Progenitor cell of endocrine pancreas (in vitro differentiated cells): ENCODE results near the gene ANO2. TPM values are rescaled to one million over a fixed set of nuclear protein-coding genes. Genes with fewer than 3 reads are reported as not detected.
A peak's percentile ranks its signal among the peaks of the same experiment; 100 is the strongest.

Experiments used
- DNase-seq: peaks from one replicate; pipeline ENCODE4 v3.0.0; 2021; ENCODE audit warnings: low spot score; ENCODE audit not compliant: unreplicated experiment
- H3K27ac Mint-ChIP-seq: 2 replicates; pipeline ENCODE4 v1.8.0; 2021; ENCODE audit warnings: mild to moderate bottlenecking, moderate library complexity, mixed read lengths
- H3K27me3 Mint-ChIP-seq: 2 replicates; pipeline ENCODE4 v1.8.0; 2021; ENCODE audit warnings: mixed read lengths
- H3K36me3 Mint-ChIP-seq: 2 replicates; pipeline ENCODE4 v1.8.0; 2022; ENCODE audit warnings: mixed read lengths; ENCODE audit not compliant: insufficient read depth
- H3K4me1 Mint-ChIP-seq: 2 replicates; pipeline ENCODE4 v1.8.0; 2021; ENCODE audit warnings: low read depth, mixed read lengths
- H3K4me3 Mint-ChIP-seq: 2 replicates; pipeline ENCODE4 v1.8.0; 2021; ENCODE audit warnings: low read depth, mild to moderate bottlenecking, moderate library complexity, mixed read lengths
- H3K9me3 Mint-ChIP-seq: 2 replicates; pipeline ENCODE4 v1.8.0; 2021; ENCODE audit warnings: low read depth, mixed read lengths
- total RNA-seq: library from RNA; stranded (reverse); gene quantifications from 2 replicates; pipeline ENCODE4 v1.2.1, GENCODE V29; 2021
- TF ChIP-seq, protein P1 (sequence below): fragments of 200-600 bp; sonication (generic); IDR thresholded peaks from one replicate; pipeline ENCODE4 v1.5.0; 2021; ENCODE audit warnings: antibody characterized with exemption, mild to moderate bottlenecking; ENCODE audit not compliant: unreplicated experiment

Gene ANO2
- total RNA-seq, 1 donor from 2014 or later: 2.8 TPM

GRCh38 chr12:5692850-5693249, 252.2 kb downstream of the ANO2 start:
- H3K4me3 Mint-ChIP-seq: no peak overlapping the region
- no peaks in the 10 kb centered on the region for H3K36me3 Mint-ChIP-seq
- H3K4me1 Mint-ChIP-seq: peaks cover 2% of the 10 kb centered on the region
- TF ChIP-seq, protein P1, sequence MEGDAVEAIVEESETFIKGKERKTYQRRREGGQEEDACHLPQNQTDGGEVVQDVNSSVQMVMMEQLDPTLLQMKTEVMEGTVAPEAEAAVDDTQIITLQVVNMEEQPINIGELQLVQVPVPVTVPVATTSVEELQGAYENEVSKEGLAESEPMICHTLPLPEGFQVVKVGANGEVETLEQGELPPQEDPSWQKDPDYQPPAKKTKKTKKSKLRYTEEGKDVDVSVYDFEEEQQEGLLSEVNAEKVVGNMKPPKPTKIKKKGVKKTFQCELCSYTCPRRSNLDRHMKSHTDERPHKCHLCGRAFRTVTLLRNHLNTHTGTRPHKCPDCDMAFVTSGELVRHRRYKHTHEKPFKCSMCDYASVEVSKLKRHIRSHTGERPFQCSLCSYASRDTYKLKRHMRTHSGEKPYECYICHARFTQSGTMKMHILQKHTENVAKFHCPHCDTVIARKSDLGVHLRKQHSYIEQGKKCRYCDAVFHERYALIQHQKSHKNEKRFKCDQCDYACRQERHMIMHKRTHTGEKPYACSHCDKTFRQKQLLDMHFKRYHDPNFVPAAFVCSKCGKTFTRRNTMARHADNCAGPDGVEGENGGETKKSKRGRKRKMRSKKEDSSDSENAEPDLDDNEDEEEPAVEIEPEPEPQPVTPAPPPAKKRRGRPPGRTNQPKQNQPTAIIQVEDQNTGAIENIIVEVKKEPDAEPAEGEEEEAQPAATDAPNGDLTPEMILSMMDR: no peak
- DNase-seq: no peak
- peaks cover 24% of the 10 kb centered on the region for H3K27me3 Mint-ChIP-seq
- H3K27ac Mint-ChIP-seq: no peak overlapping the region
- peaks cover 13% of the 10 kb centered on the region for H3K9me3 Mint-ChIP-seq

DNA sequence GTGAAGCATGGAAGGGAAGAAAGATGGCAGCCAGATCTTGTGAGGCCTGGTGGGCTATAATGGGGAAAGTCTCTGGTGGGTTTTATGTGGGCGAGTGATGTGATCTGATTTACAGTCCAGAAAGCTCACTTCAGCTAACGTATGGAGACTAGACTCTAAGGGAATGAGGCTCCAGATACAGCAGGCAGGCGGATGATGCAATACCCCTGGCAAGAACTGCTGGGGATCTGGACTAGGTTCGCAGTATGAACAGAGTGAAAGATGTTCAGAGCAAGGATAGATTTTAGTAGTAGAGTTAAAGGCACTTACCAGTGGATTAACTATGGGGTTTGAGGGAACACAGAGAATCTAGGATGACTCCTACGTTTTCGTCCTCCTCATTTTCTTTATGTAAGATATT, 253.1 kb downstream of the ANO2 start:
- Mint-ChIP-seq H3K4me1 (peaks cover 2% of the 10 kb centered on the region), H3K27ac (no peak overlapping the region), H3K27me3 (peaks cover 27% of the 10 kb centered on the region), H3K36me3 (no peaks in the 10 kb centered on the region), H3K9me3 (peaks cover 13% of the 10 kb centered on the region), H3K4me3 (no peak overlapping the region)
- TF ChIP-seq, protein P1: no peak
- no peak for DNase-seq

DNA sequence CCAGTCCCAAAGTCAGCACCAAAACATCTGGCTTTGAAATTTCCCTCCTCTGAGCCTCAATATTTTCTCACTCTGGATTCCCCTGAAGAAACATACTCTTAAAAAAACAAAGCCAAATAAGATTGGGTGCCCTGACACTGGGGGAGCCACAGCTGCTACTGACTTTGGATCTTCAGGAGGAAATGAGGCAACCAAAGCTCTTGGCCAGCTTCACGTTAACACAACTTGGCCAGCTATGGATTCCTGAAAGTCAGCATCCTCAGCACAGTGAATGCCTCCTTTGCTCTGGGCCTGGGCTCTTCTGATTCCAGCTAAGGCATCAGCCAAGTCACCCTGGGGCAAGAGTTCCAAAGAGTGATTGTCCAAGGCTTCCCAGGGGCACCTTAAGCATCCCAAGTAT, 254.8 kb downstream of the ANO2 start:
- H3K4me1 Mint-ChIP-seq: peaks cover 2% of the 10 kb centered on the region

DNA sequence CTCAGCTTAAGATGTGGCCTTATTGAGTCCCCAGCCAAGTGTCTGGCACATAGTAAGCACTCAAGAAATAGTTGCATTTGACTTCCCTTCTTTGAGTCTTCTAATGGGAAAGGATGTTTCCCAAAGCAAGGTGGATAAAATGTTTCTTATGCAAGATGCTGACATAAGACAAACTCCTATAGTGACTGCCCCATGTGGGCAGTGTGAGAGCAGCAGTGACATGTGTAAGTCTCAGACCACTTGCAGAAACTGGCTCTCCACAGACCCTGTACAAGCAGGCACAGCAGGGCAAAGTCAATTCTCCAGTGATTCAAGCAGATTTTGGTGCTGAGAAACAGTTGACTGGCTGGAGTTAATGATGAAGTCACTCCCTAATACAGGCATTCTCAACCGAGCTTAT, 255.3 kb downstream of the ANO2 start:
- Mint-ChIP-seq H3K27me3 (peaks cover 32% of the 10 kb centered on the region), H3K4me1 (peaks cover 2% of the 10 kb centered on the region), H3K4me3 (no peak overlapping the region), H3K9me3 (peaks cover 3% of the 10 kb centered on the region), H3K36me3 (no peaks in the 10 kb centered on the region), H3K27ac (no peak overlapping the region)
- DNase-seq: no peak
- TF ChIP-seq, protein P1: peak; percentile 45

More for the DNA sequence above, 254.8 kb downstream of the ANO2 start:
- no peak for DNase-seq
- TF ChIP-seq, protein P1: no peak
- peaks cover 5% of the 10 kb centered on the region for H3K9me3 Mint-ChIP-seq
- H3K27me3 Mint-ChIP-seq: peaks cover 32% of the 10 kb centered on the region
- H3K4me3 Mint-ChIP-seq: no peak overlapping the region
- H3K27ac Mint-ChIP-seq: no peak overlapping the region
- no peaks in the 10 kb centered on the region for H3K36me3 Mint-ChIP-seq

- H3K27me3 Mint-ChIP-seq: peaks cover 32% of the 10 kb centered on the region
- no peaks in the 10 kb centered on the region for H3K36me3 Mint-ChIP-seq
- H3K27ac Mint-ChIP-seq: no peak overlapping the region
- DNase-seq: no peak
- H3K4me3 Mint-ChIP-seq: no peak overlapping the region
- no peaks in the 10 kb centered on the region for H3K9me3 Mint-ChIP-seq
- TF ChIP-seq, protein P1: no peak
- H3K4me1 Mint-ChIP-seq: peaks cover 2% of the 10 kb centered on the region
Observed at GRCh38 chr12:5688226-5688625, 256.8 kb downstream of the ANO2 start.
